ENCODE measurements around the gene EIF2B2. TPM values are rescaled to one million over a fixed set of nuclear protein-coding genes. Genes with fewer than 3 reads are reported as not detected.
A peak's percentile ranks its signal among the peaks of the same experiment; 100 is the strongest.

EIF2B2 gene
- total RNA-seq, 1 donor from 2014 or later: 37.7 TPM

DNA sequence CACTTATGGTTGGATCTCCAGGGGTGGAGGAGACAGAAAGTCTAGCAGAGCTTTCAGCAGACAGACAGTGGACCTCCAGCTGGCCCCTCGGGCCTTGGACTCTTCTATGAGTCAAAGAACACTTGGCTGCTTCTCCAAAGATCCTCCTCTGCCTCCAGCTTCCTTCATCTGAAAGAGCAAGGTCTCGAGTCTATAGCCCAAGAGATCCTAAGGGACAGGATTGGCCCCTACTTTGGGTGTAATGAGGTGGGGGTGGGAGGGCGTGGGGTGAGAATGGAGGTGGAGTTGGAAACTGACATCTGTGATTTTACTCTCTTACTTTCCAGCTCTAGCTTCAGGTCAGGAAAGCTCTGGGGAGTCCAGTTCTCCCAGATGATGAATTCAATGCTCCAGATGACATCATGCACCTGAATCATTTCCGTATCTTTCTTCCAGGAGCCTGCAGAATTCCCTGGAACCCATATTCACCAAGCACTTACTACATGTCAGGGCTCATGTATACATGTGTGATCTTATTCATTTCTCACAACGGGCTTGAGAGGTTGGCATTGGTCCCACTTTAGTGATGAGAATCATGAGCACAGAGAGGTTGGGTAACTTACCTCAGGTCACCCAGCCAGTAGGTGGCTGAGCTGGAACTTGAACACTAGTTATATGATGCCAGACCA, 37.1 kb upstream of the EIF2B2 start:
- Histone ChIP-seq H3K27me3 (ENCODE audit: insufficient read depth, low read length) (no peaks in the 10 kb centered on the region), H3K9ac (ENCODE audit: low read length) (peak overlapping the region; percentile 12), H3K27ac (ENCODE audit: low read depth, low read length) (peak overlapping the region; percentile 46), H3K36me3 (ENCODE audit: insufficient read depth, low read length) (no peaks in the 10 kb centered on the region), H3K9me3 (ENCODE audit: insufficient read depth, low read depth, low read length) (no peaks in the 10 kb centered on the region), H3K4me3 (ENCODE audit: insufficient read depth, low read depth, low read length) (no peak overlapping the region), H3K79me2 (ENCODE audit: insufficient read depth, low read length) (no peaks in the 10 kb centered on the region), H4K20me1 (ENCODE audit: insufficient read depth, low read length) (no peaks in the 10 kb centered on the region), H3K4me1 (ENCODE audit: insufficient read depth, low read length) (peaks cover 14% of the 10 kb centered on the region), H2AFZ (ENCODE audit: low read depth, low read length) (peak overlapping the region; percentile 12), H3K4me2 (ENCODE audit: low read length) (peak overlapping the region; percentile 66)
- TF ChIP-seq, protein P1, sequence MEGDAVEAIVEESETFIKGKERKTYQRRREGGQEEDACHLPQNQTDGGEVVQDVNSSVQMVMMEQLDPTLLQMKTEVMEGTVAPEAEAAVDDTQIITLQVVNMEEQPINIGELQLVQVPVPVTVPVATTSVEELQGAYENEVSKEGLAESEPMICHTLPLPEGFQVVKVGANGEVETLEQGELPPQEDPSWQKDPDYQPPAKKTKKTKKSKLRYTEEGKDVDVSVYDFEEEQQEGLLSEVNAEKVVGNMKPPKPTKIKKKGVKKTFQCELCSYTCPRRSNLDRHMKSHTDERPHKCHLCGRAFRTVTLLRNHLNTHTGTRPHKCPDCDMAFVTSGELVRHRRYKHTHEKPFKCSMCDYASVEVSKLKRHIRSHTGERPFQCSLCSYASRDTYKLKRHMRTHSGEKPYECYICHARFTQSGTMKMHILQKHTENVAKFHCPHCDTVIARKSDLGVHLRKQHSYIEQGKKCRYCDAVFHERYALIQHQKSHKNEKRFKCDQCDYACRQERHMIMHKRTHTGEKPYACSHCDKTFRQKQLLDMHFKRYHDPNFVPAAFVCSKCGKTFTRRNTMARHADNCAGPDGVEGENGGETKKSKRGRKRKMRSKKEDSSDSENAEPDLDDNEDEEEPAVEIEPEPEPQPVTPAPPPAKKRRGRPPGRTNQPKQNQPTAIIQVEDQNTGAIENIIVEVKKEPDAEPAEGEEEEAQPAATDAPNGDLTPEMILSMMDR (IDR thresholded peaks at IDR 0.05; ENCODE audit: insufficient read depth, low read depth, low read length): no peak
- no peak for TF ChIP-seq EZH2 (IDR thresholded peaks at IDR 0.05; ENCODE audit: insufficient read depth, low read length)
- no peak for FAIRE-seq
- Mint-ChIP-seq H3K36me3 (ENCODE audit: low read depth, unreplicated experiment) (peaks cover 2% of the 10 kb centered on the region), H3K4me1 (ENCODE audit: low read depth, unreplicated experiment) (peaks cover 8% of the 10 kb centered on the region), H3K9me3 (ENCODE audit: unreplicated experiment) (peaks cover 4% of the 10 kb centered on the region), H3K4me3 (ENCODE audit: unreplicated experiment) (no peak overlapping the region), H3K27ac (ENCODE audit: unreplicated experiment) (no peak overlapping the region), H3K27me3 (ENCODE audit: low read depth, unreplicated experiment) (peaks cover 35% of the 10 kb centered on the region)
- peak; percentile 42 for DNase-seq (ENCODE audit: low read depth)

DNA sequence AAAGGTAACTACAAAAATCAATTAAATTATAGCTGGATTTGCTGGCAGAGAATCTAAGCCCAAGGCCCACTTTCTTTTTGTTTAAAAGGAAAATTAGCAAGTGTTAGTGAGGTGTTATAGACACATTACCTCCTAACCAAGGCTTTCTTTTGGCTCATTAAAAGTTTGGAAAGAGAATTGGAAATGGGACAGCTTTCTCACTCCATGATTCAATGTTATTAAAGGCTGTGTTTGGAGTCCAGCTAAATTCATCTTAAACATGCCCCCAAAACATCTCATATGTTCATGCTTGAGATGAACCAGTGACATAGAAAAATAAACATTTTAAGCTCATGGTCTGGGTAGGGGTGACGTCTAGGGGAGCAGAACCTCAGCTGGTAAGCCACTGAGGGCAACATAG, 33.9 kb upstream of the EIF2B2 start:
- H3K79me2 ChIP-seq (ENCODE audit: insufficient read depth, low read length): no peaks in the 10 kb centered on the region
- no peak overlapping the region for H3K27ac ChIP-seq (ENCODE audit: low read depth, low read length)
- no peaks in the 10 kb centered on the region for H4K20me1 ChIP-seq (ENCODE audit: insufficient read depth, low read length)
- TF ChIP-seq EZH2 (IDR thresholded peaks at IDR 0.05; ENCODE audit: insufficient read depth, low read length): no peak
- TF ChIP-seq, protein P1 (IDR thresholded peaks at IDR 0.05; ENCODE audit: insufficient read depth, low read depth, low read length): no peak
- Mint-ChIP-seq H3K9me3 (ENCODE audit: unreplicated experiment) (peaks cover 2% of the 10 kb centered on the region), H3K4me3 (ENCODE audit: unreplicated experiment) (no peak overlapping the region), H3K36me3 (ENCODE audit: low read depth, unreplicated experiment) (peaks cover 2% of the 10 kb centered on the region), H3K4me1 (ENCODE audit: low read depth, unreplicated experiment) (peaks cover 10% of the 10 kb centered on the region), H3K27me3 (ENCODE audit: low read depth, unreplicated experiment) (peaks cover 20% of the 10 kb centered on the region), H3K27ac (ENCODE audit: unreplicated experiment) (no peak overlapping the region)
- no peak for DNase-seq (ENCODE audit: low read depth)
- peaks cover 2% of the 10 kb centered on the region for H3K27me3 ChIP-seq (ENCODE audit: insufficient read depth, low read length)
- H3K9ac ChIP-seq (ENCODE audit: low read length): no peak overlapping the region
- H3K4me2 ChIP-seq (ENCODE audit: low read length): no peak overlapping the region
- H3K4me3 ChIP-seq (ENCODE audit: insufficient read depth, low read depth, low read length): no peak overlapping the region
- H2AFZ ChIP-seq (ENCODE audit: low read depth, low read length): no peak overlapping the region
- peaks cover 20% of the 10 kb centered on the region for H3K4me1 ChIP-seq (ENCODE audit: insufficient read depth, low read length)
- H3K36me3 ChIP-seq (ENCODE audit: insufficient read depth, low read length): no peaks in the 10 kb centered on the region
- FAIRE-seq: no peak
- H3K9me3 ChIP-seq (ENCODE audit: insufficient read depth, low read depth, low read length): no peaks in the 10 kb centered on the region

DNA sequence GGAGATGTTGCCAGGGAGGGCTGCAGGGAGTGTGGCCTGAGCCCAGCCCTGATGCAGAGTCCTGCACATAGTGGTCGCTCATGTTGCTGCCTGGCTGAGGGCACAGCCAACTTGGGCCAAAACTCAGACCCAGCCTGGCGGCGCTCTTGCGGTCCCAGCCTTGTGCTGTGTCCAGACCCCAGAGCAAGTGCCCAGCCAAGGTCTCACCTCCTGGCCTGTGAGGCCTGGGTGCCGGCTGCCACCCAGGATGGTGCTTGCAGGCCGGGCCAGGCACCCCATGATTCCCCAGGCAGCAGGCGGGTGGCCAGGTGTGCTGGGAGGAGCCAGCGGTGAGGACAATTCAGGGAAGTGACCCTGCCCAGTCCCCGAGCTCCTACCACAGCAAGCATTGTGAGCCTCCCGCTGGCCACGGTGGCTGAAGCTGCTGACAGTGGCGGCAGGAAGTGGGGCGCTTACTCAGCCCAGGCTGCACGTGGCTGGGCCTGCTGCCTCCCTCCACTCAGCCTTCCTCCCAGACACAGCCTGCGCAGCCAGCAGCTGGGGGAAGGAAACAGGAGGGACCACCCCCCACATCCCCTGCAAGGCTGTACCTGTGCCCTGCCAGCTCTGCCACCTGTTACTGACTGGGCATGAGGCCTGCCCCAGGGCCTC, 29.6 kb upstream of the EIF2B2 start:
- no peak overlapping the region for H3K4me3 Mint-ChIP-seq (ENCODE audit: unreplicated experiment)
- peaks cover 2% of the 10 kb centered on the region for H3K27me3 ChIP-seq (ENCODE audit: insufficient read depth, low read length)
- no peak overlapping the region for H3K4me2 ChIP-seq (ENCODE audit: low read length)
- peak; percentile 35 for DNase-seq (ENCODE audit: low read depth)
- peaks cover 6% of the 10 kb centered on the region for H3K4me1 ChIP-seq (ENCODE audit: insufficient read depth, low read length)
- no peak overlapping the region for H3K27ac ChIP-seq (ENCODE audit: low read depth, low read length)
- no peaks in the 10 kb centered on the region for H3K79me2 ChIP-seq (ENCODE audit: insufficient read depth, low read length)
- H3K27me3 Mint-ChIP-seq (ENCODE audit: low read depth, unreplicated experiment): peaks cover 2% of the 10 kb centered on the region
- H3K27ac Mint-ChIP-seq (ENCODE audit: unreplicated experiment): no peak overlapping the region
- peaks cover 5% of the 10 kb centered on the region for H3K4me1 Mint-ChIP-seq (ENCODE audit: low read depth, unreplicated experiment)
- peaks cover 2% of the 10 kb centered on the region for H3K36me3 Mint-ChIP-seq (ENCODE audit: low read depth, unreplicated experiment)
- H3K4me3 ChIP-seq (ENCODE audit: insufficient read depth, low read depth, low read length): no peak overlapping the region
- no peaks in the 10 kb centered on the region for H3K36me3 ChIP-seq (ENCODE audit: insufficient read depth, low read length)
- no peak for TF ChIP-seq EZH2 (IDR thresholded peaks at IDR 0.05; ENCODE audit: insufficient read depth, low read length)
- TF ChIP-seq, protein P1 (IDR thresholded peaks at IDR 0.05; ENCODE audit: insufficient read depth, low read depth, low read length): no peak
- H2AFZ ChIP-seq (ENCODE audit: low read depth, low read length): peak overlapping the region; percentile 52
- H4K20me1 ChIP-seq (ENCODE audit: insufficient read depth, low read length): no peaks in the 10 kb centered on the region
- FAIRE-seq: no peak
- no peaks in the 10 kb centered on the region for H3K9me3 ChIP-seq (ENCODE audit: insufficient read depth, low read depth, low read length)
- no peaks in the 10 kb centered on the region for H3K9me3 Mint-ChIP-seq (ENCODE audit: unreplicated experiment)
- no peak overlapping the region for H3K9ac ChIP-seq (ENCODE audit: low read length)

Data from astrocyte (in vitro differentiated cells and primary cell).